Suprapubic skin (tissue), 4 donors: Measurements from ENCODE around the gene SLC39A13. TPM values are rescaled to one million over a fixed set of nuclear protein-coding genes. Genes with fewer than 3 reads are reported as not detected.

Experiments used
- DNase-seq, 2 donors: peaks; one replicate each; pipeline ENCODE4 v3.0.0-alpha.2; 2019; ENCODE audit warnings: low spot score in 2 of 2
- H3K27ac ChIP-seq: fragments of 200-600 bp; sonication (generic); one replicate; pipeline ENCODE4 v1.5.1; 2019
- H3K27me3 ChIP-seq: fragments of 200-600 bp; sonication (generic); one replicate; pipeline ENCODE4 v1.5.1; 2019
- H3K36me3 ChIP-seq: fragments of 200-600 bp; sonication (generic); one replicate; pipeline ENCODE4 v1.5.1; 2019
- H3K4me1 ChIP-seq: fragments of 200-600 bp; sonication (generic); one replicate; pipeline ENCODE4 v1.5.1; 2019
- H3K4me3 ChIP-seq: fragments of 200-600 bp; sonication (generic); one replicate; pipeline ENCODE4 v1.5.1; 2019; ENCODE audit warnings: mild to moderate bottlenecking
- H3K9me3 ChIP-seq: fragments of 200-600 bp; sonication (generic); one replicate; pipeline ENCODE4 v1.5.1; 2019
- EP300 ChIP-seq: sonication (generic); formaldehyde crosslinking; IDR thresholded peaks from one replicate; pipeline ENCODE4 v1.6.1; 2017; ENCODE audit warnings: antibody characterized with exemption
- POLR2A ChIP-seq, 2 donors: fragments of 450-650 bp; IDR thresholded peaks; one replicate each; pipeline ENCODE4 v1.6.1; 2017; ENCODE audit warnings: antibody characterized with exemption in 2 of 2, mild to moderate bottlenecking in 2 of 2, moderate library complexity in 2 of 2
- POLR2AphosphoS5 ChIP-seq, 3 donors: sonication (generic); formaldehyde crosslinking; IDR thresholded peaks; one replicate each; pipeline ENCODE4 v1.6.1; 2017; ENCODE audit warnings: antibody characterized with exemption in 3 of 3
- WGBS: methylation state at CpG from one replicate; pipeline ENCODE4 v1.1.5; 2018; 5-methylcytosine and 5-hydroxymethylcytosine counted together
- total RNA-seq, 4 donors: library from RNA; depleted of rRNA; stranded (reverse); fragments of >200 nt; gene quantifications; one replicate each; pipeline ENCODE4 v1.1.0, GENCODE V29; 2016
- TF ChIP-seq, protein P1 (sequence below), 2 donors: fragments of 200-600 bp in 1 of 2; fragments of 450-650 bp in 1 of 2; sonication (generic) in 1 of 2; IDR thresholded peaks; one replicate each; pipeline ENCODE4 v1.5.1; 2016 to 2019; ENCODE audit warnings: antibody characterized with exemption in 2 of 2, mild to moderate bottlenecking in 1 of 2, moderate library complexity in 1 of 2

SLC39A13 gene
- total RNA-seq, 4 donors from 2014 or later = 45.5 to 53.8 (median 52.3) TPM

- H3K36me3 ChIP-seq = peaks cover 82% of the 10 kb centered on the region
- H3K9me3 ChIP-seq = no peaks in the 10 kb centered on the region
- peaks cover 26% of the 10 kb centered on the region for H3K4me1 ChIP-seq
- H3K4me3 ChIP-seq = no peak overlapping the region
- TF ChIP-seq POLR2A (IDR thresholded peaks at IDR 0.05) = no peak
- no peak for TF ChIP-seq POLR2AphosphoS5 (IDR thresholded peaks at IDR 0.05)
- no peak for DNase-seq
- WGBS = 64% methylated on average over 13 of the region's 23 CpGs
- H3K27ac ChIP-seq = no peak overlapping the region
- H3K27me3 ChIP-seq = no peaks in the 10 kb centered on the region
Observed at GRCh38 chr11:47418454-47419259, 10.3 kb downstream of the SLC39A13 start.

DNA sequence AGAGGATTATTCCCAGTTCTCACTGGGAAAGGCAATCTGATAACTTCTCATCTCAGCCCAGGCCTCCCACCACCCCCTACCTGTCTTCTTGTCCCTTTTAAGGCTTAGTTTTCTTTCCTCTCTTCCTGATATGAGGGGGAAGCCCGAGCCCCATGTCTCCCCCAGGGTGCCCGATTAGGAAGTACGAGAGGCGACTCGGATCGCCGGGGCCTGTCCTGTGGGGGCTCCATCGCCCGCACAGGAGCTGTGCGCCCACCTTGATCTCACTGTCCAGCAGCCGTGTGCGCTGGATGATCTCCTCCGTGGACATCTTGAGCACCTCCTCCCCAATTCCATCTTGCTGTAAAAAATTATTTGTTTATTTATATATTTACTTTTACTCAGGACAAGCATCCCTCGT lies 17.2 kb downstream of the SLC39A13 start:
- under 1% methylated on average over 14 of the region's 14 CpGs for WGBS

GRCh38 chr11:47426062-47426956 lies 17.9 kb downstream of the SLC39A13 start, which contains the start of gene PSMC3:
TSS of gene PSMC3 (minus strand) at chr11:47426439. CDS start at chr11:47426279, 160 bp downstream.
- TF ChIP-seq POLR2AphosphoS5 (IDR thresholded peaks at IDR 0.05) = peak in 1 of 3 donors; percentile 3
- peak in 1 of 2 donors; percentile 51 for TF ChIP-seq POLR2A (IDR thresholded peaks at IDR 0.05)
- TF ChIP-seq, protein P1, sequence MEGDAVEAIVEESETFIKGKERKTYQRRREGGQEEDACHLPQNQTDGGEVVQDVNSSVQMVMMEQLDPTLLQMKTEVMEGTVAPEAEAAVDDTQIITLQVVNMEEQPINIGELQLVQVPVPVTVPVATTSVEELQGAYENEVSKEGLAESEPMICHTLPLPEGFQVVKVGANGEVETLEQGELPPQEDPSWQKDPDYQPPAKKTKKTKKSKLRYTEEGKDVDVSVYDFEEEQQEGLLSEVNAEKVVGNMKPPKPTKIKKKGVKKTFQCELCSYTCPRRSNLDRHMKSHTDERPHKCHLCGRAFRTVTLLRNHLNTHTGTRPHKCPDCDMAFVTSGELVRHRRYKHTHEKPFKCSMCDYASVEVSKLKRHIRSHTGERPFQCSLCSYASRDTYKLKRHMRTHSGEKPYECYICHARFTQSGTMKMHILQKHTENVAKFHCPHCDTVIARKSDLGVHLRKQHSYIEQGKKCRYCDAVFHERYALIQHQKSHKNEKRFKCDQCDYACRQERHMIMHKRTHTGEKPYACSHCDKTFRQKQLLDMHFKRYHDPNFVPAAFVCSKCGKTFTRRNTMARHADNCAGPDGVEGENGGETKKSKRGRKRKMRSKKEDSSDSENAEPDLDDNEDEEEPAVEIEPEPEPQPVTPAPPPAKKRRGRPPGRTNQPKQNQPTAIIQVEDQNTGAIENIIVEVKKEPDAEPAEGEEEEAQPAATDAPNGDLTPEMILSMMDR (IDR thresholded peaks at IDR 0.05) = no peak
- no peak for TF ChIP-seq EP300
- Histone ChIP-seq H3K4me3 (peak within 1 kb of the TSS; percentile 86), H3K27ac (peak within 1 kb of the TSS; percentile 90), H3K9me3 (no peaks in the 10 kb centered on the region), H3K36me3 (peaks cover 34% of the 10 kb centered on the region), H3K27me3 (no peaks in the 10 kb centered on the region), H3K4me1 (peaks cover 19% of the 10 kb centered on the region)
- under 1% methylated on average over 60 of the region's 62 CpGs for WGBS
- peak; percentile 99 for DNase-seq

More for the DNA sequence above, 17.2 kb downstream of the SLC39A13 start:
- peak overlapping the region; percentile 90 for H3K27ac ChIP-seq
- H3K4me3 ChIP-seq = peak overlapping the region; percentile 86
- DNase-seq = no peak
- TF ChIP-seq EP300 (no peak), POLR2AphosphoS5 (IDR thresholded peaks at IDR 0.05) (no peak), POLR2A (IDR thresholded peaks at IDR 0.05) (no peak)
- TF ChIP-seq, protein P1 (IDR thresholded peaks at IDR 0.05) = no peak
- no peaks in the 10 kb centered on the region for H3K27me3 ChIP-seq
- H3K4me1 ChIP-seq = peaks cover 19% of the 10 kb centered on the region
- peaks cover 41% of the 10 kb centered on the region for H3K36me3 ChIP-seq
- H3K9me3 ChIP-seq = no peaks in the 10 kb centered on the region

DNA sequence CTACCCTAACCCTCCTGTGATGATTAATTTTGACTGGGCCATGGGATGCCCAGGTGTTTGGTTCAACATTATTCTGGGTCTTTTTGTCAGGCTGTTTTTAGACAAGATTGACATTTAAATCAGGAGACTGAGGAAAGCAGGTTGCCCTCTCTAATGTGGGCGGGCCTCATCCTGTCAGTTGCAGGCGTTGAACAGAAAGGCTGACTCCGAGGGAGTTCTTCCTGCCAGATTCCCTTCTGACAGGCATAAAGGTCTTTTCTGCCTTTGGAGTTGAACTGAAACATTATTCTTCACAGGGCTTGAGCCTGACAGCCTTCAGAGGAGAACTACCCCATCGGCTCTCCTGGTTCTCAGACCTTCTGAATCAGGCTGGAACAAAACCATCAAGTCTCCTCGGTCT lies 22.1 kb downstream of the SLC39A13 start:
- no peak overlapping the region for H3K4me3 ChIP-seq
- WGBS = 68% methylated on average over 5 of the region's 5 CpGs
- peaks cover 11% of the 10 kb centered on the region for H3K4me1 ChIP-seq
- TF ChIP-seq POLR2AphosphoS5 (IDR thresholded peaks at IDR 0.05) (no peak), POLR2A (IDR thresholded peaks at IDR 0.05) (no peak), EP300 (no peak)
- TF ChIP-seq, protein P1 (IDR thresholded peaks at IDR 0.05) = no peak
- H3K9me3 ChIP-seq = no peaks in the 10 kb centered on the region
- H3K27ac ChIP-seq = no peak overlapping the region
- no peaks in the 10 kb centered on the region for H3K36me3 ChIP-seq
- no peaks in the 10 kb centered on the region for H3K27me3 ChIP-seq
- no peak for DNase-seq

- no peak for DNase-seq
- no peak for TF ChIP-seq EP300
- TF ChIP-seq, protein P1 (IDR thresholded peaks at IDR 0.05) = no peak
- no peak for TF ChIP-seq POLR2A (IDR thresholded peaks at IDR 0.05)
- TF ChIP-seq POLR2AphosphoS5 (IDR thresholded peaks at IDR 0.05) = no peak
- Histone ChIP-seq H3K36me3 (no peaks in the 10 kb centered on the region), H3K27me3 (no peaks in the 10 kb centered on the region), H3K4me3 (no peak overlapping the region), H3K27ac (no peak overlapping the region), H3K4me1 (peaks cover 9% of the 10 kb centered on the region), H3K9me3 (no peaks in the 10 kb centered on the region)
- 97% methylated on average over 9 of the region's 9 CpGs for WGBS
Observed at GRCh38 chr11:47431356-47432083, 23.1 kb downstream of the SLC39A13 start.
